ENCODE measurements around the gene MAMDC2.
A peak's percentile ranks its signal among the peaks of the same experiment; 100 is the strongest.

Gene MAMDC2

GRCh38 chr9:70042461-70043215, 1.0 kb upstream of the MAMDC2 start:
- H3K4me3 Mint-ChIP-seq, result peak overlapping the region; percentile 63 to 84 (median 78)
- TF ChIP-seq CTCF (IDR thresholded peaks at IDR 0.05; ENCODE audit: unreplicated experiment in 3 of 3), result no peak
- peak overlapping the region in 1 of 3 experiments; percentile 45 for H3K27ac Mint-ChIP-seq
- H3K27me3 Mint-ChIP-seq (ENCODE audit: low read depth), result peaks cover 42% of the 10 kb centered on the region
- peaks cover 62% of the 10 kb centered on the region for H3K4me1 Mint-ChIP-seq
- peaks cover 4% of the 10 kb centered on the region for H3K36me3 Mint-ChIP-seq (ENCODE audit: low read depth)
- peaks cover 5% of the 10 kb centered on the region for H3K9me3 Mint-ChIP-seq

- H3K4me1 Mint-ChIP-seq, result peaks cover 68% of the 10 kb centered on the region
- peaks cover 42% of the 10 kb centered on the region for H3K27me3 Mint-ChIP-seq (ENCODE audit: low read depth)
- H3K27ac Mint-ChIP-seq, result no peak overlapping the region
- no peak for TF ChIP-seq CTCF (IDR thresholded peaks at IDR 0.05; ENCODE audit: unreplicated experiment in 3 of 3)
- peak overlapping the region; percentile 63 to 84 (median 78) for H3K4me3 Mint-ChIP-seq
- peaks cover under 1% of the 10 kb centered on the region for H3K36me3 Mint-ChIP-seq (ENCODE audit: low read depth)
- H3K9me3 Mint-ChIP-seq, result peaks cover under 1% of the 10 kb centered on the region
These were observed 363 bp upstream of the MAMDC2 start for GRCh38 chr9:70043285-70043684.

GRCh38 chr9:70044490-70045307, 1.1 kb downstream of the MAMDC2 start:
- no peak for TF ChIP-seq CTCF (IDR thresholded peaks at IDR 0.05; ENCODE audit: unreplicated experiment in 3 of 3)
- no peaks in the 10 kb centered on the region for H3K36me3 Mint-ChIP-seq (ENCODE audit: low read depth)
- peaks cover 79% of the 10 kb centered on the region for H3K4me1 Mint-ChIP-seq
- H3K4me3 Mint-ChIP-seq, result peak overlapping the region; percentile 83 to 92 (median 89)
- peaks cover 38% of the 10 kb centered on the region for H3K27me3 Mint-ChIP-seq (ENCODE audit: low read depth)
- H3K27ac Mint-ChIP-seq, result peak overlapping the region in 2 of 3 experiments; percentile 58 to 79
- no peaks in the 10 kb centered on the region for H3K9me3 Mint-ChIP-seq

- Mint-ChIP-seq H3K27ac (peak overlapping the region in 2 of 3 experiments; percentile 58 to 79), H3K4me1 (peaks cover 78% of the 10 kb centered on the region), H3K36me3 (ENCODE audit: low read depth) (no peaks in the 10 kb centered on the region), H3K9me3 (no peaks in the 10 kb centered on the region), H3K27me3 (ENCODE audit: low read depth) (peaks cover 38% of the 10 kb centered on the region), H3K4me3 (peak overlapping the region; percentile 58 to 92 (median 89))
- no peak for TF ChIP-seq CTCF (IDR thresholded peaks at IDR 0.05; ENCODE audit: unreplicated experiment in 3 of 3)
These were observed 1.8 kb downstream of the MAMDC2 start for GRCh38 chr9:70045452-70045851.

- H3K9me3 Mint-ChIP-seq, result no peaks in the 10 kb centered on the region
- no peak for TF ChIP-seq CTCF (IDR thresholded peaks at IDR 0.05; ENCODE audit: unreplicated experiment in 3 of 3)
These were observed 2.8 kb downstream of the MAMDC2 start for GRCh38 chr9:70046274-70047070.

More at GRCh38 chr9:70046274-70047070, 2.8 kb downstream of the MAMDC2 start:
- H3K27me3 Mint-ChIP-seq (ENCODE audit: low read depth), result peaks cover 35% of the 10 kb centered on the region
- peak overlapping the region in 2 of 3 experiments; percentile 62 to 92 for H3K4me3 Mint-ChIP-seq
- peak overlapping the region in 1 of 3 experiments; percentile 43 for H3K27ac Mint-ChIP-seq
- H3K36me3 Mint-ChIP-seq (ENCODE audit: low read depth), result no peaks in the 10 kb centered on the region
- H3K4me1 Mint-ChIP-seq, result peaks cover 72% of the 10 kb centered on the region

Data from nephron (organoid).